Measurements from ENCODE around the gene PLEKHM3.

Gene PLEKHM3

DNA sequence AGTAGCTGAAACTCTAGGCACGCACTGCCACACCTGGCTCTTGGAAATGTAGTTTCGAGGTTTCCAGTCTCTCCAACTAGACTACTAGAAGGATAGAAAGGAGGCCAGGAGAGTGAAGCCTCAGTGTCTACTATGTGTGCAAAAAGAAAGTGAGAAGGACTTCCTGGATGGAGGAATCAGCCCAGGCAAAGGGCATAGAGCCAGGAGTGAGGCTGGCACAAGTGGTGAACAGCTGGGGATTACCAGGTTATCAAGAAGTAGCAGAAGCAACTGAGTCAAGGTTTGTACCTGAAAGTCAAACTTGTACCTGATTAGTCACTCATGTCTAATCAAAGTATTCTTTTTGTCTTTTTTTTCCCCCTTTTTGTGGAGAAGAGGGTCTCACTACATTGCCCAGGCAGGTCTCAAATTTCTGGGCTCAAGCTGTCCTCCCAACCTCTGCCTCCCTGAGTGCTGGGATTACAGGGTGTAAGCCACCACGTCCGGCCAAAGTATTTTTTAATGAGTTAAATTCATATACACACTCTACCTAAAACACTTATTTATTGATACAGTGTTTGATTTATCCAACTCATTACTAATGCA is 246.9 kb downstream of the PLEKHM3 start:
- DNase-seq = no peak

DNA sequence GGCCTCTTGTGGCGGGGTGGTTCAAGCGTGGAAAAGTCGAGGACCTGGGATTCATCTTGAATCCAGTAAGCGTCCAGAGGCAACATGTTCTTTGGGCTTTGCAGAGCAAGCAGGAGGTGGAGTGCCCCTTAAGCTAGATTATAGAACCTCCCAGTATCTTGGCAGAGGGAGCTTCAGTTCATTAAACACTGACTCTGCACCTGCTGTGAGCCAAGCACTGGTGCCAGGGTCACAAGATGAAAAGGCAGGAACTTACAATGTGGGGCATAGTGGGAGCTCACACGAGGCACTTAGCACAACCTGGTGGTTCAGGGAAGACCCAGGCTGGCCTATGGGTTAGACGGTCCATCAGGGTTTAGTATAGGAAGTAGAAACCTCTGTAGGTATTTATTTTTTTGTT is 248.2 kb downstream of the PLEKHM3 start:
- DNase-seq = no peak

DNA sequence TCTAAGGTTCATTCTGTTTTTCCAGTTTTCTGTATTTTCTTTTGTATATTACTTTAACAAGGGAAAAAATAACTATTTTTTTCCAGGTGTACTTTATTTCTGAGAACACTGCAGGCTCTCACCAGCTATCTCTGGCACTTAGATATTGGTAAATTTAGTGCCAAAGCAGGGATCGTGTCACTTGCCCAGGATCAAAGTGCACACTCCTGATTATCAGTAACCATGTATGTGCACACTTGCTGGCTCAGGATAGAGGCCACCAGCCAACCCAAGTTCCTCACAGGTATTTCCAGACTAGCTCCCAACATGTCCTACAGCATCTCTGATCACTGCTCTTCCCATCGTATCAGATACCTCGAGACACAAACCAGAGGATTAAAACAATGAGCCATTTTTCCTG is 249.9 kb downstream of the PLEKHM3 start:
- DNase-seq = no peak

DNA sequence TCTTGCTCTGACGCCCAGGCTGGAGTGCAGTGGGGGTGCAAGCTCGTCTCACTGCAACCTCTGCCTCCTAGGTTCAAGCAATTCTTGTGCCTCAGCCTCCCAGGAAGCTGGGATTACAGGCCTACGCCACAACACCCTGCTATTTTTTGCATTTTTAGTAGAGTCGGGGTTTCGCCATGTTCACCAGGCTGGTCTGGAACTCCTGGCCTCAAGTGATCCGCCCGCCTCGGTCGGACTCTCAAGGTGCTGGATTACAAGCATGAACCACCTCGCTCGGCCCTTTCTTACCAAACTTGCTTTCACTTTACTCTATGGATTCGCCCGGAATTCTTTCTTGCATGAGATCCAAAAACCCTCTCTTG is 252.5 kb downstream of the PLEKHM3 start:
- no peak for DNase-seq

DNA sequence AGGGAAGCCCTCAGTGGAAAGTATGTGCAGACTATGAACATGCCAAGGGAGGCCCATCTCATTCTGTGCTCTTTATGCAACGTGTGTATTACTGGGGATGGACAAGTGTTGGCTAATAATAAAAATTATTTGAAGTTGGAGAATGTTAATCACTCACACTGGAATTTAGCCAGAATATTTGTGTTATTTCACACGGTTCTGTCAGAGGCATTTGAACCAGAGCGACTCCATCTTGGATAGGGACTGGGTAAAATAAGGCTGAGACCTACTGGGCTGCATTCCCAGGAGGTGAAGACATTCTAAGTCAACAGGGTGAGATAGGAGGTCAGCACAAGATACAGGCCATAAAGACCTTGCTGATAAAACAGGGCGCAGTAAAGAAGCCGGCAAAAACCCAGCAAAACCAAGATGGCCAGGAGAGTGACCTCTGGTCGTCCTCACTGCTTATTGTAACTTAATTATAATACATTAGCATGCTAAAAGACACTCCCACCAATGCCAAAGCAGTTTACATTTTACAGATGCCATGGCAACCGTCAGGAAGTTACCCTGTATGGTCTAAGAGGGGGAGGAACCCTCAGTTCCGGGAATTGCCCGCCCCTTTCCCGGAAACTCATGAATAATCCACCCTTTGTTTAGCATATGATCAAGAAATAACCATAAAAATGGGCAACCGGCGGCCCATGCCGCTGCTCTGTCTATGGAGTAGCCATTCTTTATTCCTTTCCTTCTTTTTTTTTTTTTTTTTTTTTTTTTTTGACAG is 253.1 kb downstream of the PLEKHM3 start:
- peak; percentile 58 for DNase-seq

DNA sequence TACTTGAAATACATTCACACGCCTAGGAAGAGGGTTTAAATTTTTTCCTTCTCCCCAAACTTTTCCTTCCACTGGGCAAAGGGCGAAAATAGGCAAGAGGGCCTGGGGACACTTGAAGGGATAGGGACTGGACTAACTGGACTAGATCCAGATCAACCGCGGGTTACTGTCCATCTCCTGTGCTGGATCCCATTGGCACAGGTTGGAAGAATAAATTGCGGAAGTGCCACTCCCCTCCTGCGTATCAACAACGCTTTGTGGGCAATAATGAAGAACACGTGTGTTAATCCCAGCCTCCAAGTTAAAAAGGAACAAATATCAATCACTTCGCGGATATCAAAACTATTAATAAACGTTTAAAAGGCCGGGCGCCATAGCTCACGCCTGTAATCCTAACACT is 253.9 kb downstream of the PLEKHM3 start:
- no peak for DNase-seq
